Stimulated activated CD8-positive, alpha-beta memory T cell treated with anti-CD3 and anti-CD28 coated beads, Interleukin-7, amount 100 ng/mL, for 48 hours (primary cell): ENCODE results near the gene FBXO24.
"Not testable (repeated sequence)": the region's sequence is repeated elsewhere in the genome, so short reads cannot be mapped to it uniquely, and the experiment has no call there.

Source experiments
- DNase-seq, 2 donors: peaks; one replicate each; pipeline ENCODE4 v3.0.0-alpha.2; 2020; ENCODE audit warnings: low read depth in 1 of 2; ENCODE audit errors: extremely low read depth in 1 of 2

Gene FBXO24

DNA sequence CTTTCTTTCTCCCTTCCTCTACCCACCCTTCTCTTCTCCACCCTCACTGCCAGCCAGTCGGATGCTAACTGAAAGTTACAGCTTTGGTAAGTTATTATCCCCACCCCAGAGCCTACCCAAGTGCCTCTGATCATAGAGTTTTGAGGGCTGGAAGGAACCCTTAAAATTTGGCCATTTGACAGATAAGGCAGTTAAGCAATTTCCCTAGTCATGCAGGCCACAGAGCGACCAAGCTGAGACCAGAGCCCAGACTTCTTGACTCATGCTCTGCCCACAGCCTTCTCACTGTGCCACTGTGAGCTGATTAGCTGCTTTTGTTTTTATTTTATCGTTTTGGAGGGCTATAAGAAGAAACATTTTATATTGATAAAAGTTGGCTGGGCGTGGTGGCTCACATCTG, 29.6 kb upstream of the FBXO24 start:
- no peak for DNase-seq

DNA sequence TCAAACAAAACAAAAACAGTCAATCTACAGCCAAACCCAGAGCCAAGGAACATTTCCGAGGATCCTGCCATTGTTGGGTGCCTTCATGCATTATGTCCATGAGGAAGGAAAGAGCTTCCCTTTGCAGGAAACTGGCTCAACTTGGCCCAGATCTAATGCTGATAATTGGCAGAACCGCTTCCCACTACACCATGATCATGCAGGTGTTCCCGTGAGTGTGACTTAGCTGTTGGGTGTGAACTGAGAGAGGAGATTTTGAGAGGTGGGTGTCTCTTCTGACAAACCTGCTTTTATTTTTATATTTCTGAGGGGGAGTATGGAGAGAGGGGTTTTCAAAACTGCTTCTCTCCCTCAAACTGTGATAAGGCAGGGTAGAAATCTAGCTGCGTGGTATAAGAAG, 27.0 kb upstream of the FBXO24 start:
- DNase-seq: no peak

- no peak for DNase-seq
Observed at GRCh38 chr7:100561491-100562194, 24.5 kb upstream of the FBXO24 start.

DNA sequence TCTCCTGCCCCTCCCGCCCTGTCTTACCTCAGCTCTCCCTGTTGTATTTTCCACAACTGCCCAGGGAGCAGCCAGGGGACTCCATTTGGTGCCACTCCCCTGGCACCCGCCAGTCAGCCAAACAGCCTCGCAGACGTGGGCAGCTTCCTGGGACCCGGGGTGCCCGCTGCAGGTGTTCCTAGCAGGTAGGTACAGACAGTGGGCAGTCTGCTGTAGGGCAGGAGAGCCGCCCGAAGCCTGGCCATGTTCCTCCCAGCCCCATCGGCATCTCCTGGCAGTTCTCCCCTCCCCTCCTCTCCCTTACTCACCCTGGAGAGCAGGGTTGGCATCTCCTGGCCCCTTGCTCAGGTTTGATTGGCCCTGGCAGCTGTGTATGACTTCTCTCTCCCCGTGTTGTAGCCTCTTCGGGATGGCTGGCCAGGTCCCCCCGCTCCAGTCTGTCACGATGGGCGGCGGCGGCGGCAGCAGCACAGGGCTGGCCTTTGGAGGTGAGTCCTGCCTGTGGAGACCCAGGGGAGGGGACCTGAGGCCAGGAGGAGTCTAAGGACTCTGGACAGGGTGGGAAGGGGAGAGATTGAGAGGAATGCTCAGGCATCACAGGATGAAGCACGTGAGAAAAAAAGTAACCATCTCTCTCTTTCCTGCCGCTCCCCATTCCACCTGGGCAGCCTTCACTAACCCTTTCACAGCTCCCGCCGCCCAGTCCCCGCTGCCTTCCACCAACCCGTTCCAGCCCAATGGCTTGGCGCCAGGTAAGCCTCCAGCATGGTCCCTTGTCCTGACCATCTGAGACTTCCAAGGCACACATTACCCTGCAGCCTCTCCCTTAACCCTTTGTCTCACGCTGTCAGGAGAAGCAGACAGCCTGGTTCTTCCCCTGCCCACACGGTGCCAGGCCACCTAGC, 23.7 kb upstream of the FBXO24 start:
- DNase-seq: no peak

GRCh38 chr7:100563100-100563564, 23.0 kb upstream of the FBXO24 start:
- DNase-seq: no peak

DNA sequence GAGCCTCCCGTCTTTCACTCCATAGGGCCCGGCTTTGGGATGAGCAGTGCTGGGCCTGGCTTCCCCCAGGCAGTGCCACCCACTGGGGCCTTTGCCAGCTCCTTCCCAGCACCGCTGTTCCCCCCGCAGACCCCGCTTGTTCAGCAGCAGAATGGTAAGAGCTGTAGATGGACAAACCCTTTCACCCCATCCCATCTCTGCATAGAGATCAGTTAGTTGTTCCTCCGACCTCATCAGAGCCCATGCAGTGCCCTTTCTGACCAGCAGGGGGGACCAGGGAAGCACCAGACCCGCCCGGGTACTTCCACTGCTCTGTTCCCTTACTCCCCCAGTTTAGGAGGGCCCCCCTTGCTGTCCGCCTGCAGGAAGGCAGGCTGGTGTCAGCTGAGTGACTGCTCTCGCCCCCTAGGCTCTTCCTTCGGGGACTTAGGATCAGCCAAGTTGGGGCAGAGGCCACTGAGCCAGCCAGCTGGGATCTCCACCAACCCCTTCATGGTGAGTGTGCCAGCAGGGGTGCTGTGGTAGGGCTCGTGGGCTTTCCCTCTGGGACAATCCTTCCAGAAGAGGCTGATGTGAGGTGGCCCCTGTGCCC, 22.2 kb upstream of the FBXO24 start:
- peak in 1 of 2 donors; percentile 61 for DNase-seq

- DNase-seq: not testable (repeated sequence)
Observed at GRCh38 chr7:100564405-100564804, 21.7 kb upstream of the FBXO24 start.

DNA sequence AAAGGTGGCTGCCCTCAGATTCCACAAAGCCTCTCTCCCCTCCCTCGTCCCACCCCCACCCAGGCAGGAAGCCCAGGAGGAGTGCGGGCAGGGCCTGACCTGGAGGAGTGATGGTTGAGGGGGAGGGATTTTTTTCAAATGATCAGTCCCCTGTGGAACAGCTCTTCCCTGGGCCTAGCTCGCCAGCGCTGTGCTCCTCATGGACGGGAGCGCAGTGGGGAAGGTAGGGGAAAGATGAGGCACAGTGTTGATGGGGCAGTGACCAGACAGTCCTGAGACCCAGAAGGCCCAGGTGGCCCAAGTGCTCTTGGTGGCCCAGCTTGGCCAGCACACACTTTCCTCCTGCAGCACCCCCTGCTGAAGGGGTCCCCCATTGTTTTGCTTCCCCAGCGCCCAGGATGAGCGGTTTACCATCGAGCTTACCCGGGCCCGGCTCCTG, 21.0 kb upstream of the FBXO24 start:
- no peak for DNase-seq

- no peak for DNase-seq
Observed at GRCh38 chr7:100566018-100566531, 20.1 kb upstream of the FBXO24 start.

DNA sequence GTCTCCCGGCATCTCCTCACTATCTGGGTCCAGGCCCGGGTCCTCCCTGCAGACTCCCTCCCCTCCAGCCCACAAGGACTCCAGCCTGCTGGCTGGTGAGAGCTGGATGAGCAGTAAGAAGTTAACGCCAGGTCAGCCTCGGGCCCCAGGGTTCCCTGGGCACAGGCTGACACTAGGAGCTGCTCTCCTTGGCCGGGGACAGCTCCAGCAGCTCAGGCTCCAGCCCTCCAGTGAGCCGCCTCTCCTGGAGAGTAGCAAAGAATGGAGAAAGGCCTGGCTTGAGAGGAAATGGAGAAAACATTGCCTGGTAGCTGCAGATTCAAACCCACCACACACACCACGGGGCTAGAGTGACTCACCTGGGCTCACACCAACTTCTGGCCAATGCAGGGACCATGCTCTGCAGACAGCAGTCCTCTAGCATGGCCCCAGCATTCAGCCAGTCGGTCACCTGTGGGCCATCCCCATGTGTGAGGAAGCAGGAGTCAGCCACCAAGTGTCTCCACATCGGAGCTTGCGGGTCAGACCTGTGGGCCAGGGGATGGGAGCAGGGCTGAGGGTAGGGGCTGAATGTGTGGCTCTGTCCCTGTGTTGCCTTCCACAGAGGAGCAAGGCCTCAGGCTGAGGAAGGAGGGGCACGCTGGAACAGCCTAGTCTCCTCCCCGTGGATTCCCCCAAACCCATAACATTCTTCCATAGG, 18.9 kb upstream of the FBXO24 start:
- DNase-seq: no peak

DNA sequence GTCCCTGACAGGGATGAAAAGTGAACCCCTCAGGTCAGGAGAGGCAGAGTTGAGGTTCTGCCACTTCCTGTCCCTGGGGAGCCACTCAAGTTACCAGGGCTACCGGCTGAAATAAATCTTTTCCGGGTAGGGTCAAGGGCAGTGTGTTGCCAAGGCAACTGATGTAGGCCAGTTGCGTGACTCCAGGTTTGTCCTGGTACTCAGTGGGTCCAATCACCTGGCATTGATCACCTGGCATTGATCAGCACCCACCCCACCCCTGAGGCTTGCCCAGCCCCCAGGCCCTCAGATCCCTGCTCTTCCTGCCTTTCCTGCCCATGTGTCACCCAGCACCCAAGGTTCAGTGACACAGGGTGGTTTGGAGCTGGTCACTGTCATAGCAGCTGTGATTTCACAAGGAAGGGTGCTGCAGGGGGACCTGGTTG, 18.4 kb upstream of the FBXO24 start:
- no peak for DNase-seq

DNA sequence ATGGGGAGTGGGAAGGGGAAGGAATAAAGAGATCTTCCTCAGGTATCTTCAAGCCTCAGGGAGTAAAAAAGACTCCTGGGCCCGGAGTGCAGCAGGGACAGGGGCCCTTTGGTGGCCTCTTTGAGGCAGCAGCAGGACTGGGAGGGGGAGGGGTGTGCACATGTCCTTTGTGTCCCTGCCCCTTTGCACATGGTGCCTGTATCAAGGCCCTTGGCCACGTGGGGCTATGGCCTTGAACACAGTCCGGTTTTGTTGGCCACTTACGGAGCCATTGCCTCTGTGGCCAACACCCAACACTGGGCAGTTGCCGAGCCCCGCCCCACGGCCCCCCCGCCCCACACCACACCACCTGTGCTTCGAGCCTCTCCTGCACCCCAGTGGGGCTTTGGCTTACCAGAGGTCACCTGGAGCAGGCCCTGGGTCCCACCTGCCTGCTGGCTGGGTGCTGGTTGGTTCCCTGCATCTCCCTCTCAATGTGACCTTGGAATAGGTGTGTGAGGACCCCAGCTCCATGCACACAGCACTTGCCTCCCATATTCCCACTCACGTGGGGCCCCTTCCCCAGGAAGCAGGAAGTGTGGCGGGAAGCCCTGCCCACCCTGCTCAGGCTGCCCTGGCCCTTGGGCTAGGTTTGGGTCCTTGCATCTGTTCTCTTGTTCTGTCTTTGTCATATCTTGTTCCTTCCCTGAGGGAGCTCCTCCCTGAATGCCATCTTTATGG, 17.8 kb upstream of the FBXO24 start:
- DNase-seq: no peak

GRCh38 chr7:100568896-100569844, 17.0 kb upstream of the FBXO24 start:
- DNase-seq: no peak

- DNase-seq: no peak
Observed at GRCh38 chr7:100570954-100571828, 14.9 kb upstream of the FBXO24 start.

- no peak for DNase-seq
Observed at GRCh38 chr7:100571829-100572116, 14.4 kb upstream of the FBXO24 start.

GRCh38 chr7:100572281-100572948, 13.7 kb upstream of the FBXO24 start:
- DNase-seq: no peak

GRCh38 chr7:100572949-100573675, 13.0 kb upstream of the FBXO24 start:
- no peak for DNase-seq
